ENCODE results near the gene ZNF280B. TPM values are rescaled to one million over a fixed set of nuclear protein-coding genes. Genes with fewer than 3 reads are reported as not detected.
"Not testable (repeated sequence)": the region's sequence is repeated elsewhere in the genome, so short reads cannot be mapped to it uniquely, and the experiment has no call there.

The ZNF280B gene
- total and polyA plus RNA-seq, 10 donors: 0.49 to 2.7 (median 1.9) TPM

DNA sequence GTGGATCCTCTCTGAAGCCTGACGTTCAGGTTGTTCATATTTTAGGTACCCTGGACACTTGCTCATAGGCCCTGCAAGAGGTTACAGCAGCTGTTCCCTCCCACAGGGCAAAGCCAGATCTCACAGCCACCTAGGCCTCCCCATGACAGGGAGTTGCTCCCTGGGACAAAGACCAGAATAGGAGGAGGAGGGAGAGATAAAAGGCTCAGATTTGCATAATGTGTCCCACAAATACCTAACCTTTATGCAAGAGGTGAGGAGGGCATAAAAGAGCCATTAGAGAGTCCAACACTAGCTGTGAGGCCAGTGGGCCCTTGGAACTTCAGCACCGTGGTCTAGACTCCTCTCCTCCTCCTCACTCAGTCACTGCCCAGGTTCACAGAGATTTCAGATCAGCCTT lies 33.8 kb downstream of the ZNF280B start:
- Histone ChIP-seq H3K27me3 (replicated peaks in 1 of 7) (no peaks in the 10 kb centered on the region), H3K36me3 (no peaks in the 10 kb centered on the region), H3K27ac (no peak overlapping the region), H3K9me3 (peaks cover 0 to 10% (median 5%) of the 10 kb centered on the region in 8 donors), H3K4me1 (no peaks in the 10 kb centered on the region), H3K4me3 (no peak overlapping the region)
- intact Hi-C loops (cut with DNase I; ENCODE audit: low total_unique reads): no loop called here
- no peak for DNase-seq
- WGBS, 5 donors: 47 to 69% (median 57%) methylated on average over 2 of the region's 2 CpGs
- TF ChIP-seq POLR2AphosphoS5 (IDR thresholded peaks at IDR 0.05): no peak
- TF ChIP-seq POLR2A (IDR thresholded peaks at IDR 0.05): no peak
- no peak for TF ChIP-seq CTCF (IDR thresholded peaks at IDR 0.05 in 8 of 11, conservative IDR thresholded peaks at IDR 0.05 in 3 of 11)

DNA sequence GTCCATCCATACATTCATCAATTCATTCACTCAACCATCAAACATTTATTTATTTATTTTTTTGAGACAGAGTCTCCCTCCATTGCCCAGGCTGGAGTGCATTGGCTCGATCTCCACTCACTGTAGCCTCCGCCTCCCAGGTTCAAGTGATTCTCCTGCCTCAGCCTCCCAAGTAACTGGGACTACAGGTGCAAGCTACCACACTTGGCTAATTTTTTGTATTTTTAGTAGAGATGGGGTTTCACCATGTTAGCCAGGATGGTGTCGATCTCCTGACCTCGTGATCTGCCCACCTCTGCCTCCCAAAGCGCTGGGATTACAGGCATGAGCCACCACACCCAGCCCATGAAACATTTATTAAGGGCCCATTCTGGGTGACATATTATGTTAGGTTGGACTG lies 37.4 kb downstream of the ZNF280B start:
- WGBS, 5 donors: 78 to 93% (median 88%) methylated on average over 5 of the region's 5 CpGs
- not testable (repeated sequence) for DNase-seq

DNA sequence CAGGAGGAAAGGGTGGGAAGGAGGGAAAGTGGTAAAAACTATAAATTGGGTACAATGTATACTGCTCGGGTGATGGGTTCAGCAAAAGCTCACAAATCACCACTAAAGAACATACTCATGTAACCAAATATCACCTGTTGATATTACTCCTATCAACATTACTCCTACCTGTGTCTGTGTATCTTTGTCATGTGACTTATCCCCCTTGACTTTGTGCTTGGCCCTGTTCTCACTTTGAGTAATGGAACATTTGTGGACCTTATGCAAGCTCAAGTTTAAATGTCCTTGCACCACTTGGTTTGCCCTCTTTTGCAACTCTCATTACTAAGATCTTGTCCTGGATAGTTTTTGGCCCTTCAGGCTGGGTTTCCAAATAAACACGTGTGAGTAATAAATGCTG lies 39.0 kb downstream of the ZNF280B start:
- DNase-seq: no peak
- no peak overlapping the region for H3K27ac ChIP-seq
- no peak overlapping the region for H3K4me3 ChIP-seq
- H3K27me3 ChIP-seq (replicated peaks in 1 of 7): peaks cover 0 to 10% (median 0%) of the 10 kb centered on the region in 7 donors
- peaks cover 0 to 33% (median 26%) of the 10 kb centered on the region in 8 donors for H3K9me3 ChIP-seq
- 68 to 77% (median 70%) methylated on average over 2 of the region's 2 CpGs for WGBS, 5 donors
- no peaks in the 10 kb centered on the region for H3K4me1 ChIP-seq
- TF ChIP-seq POLR2A (IDR thresholded peaks at IDR 0.05): no peak
- TF ChIP-seq POLR2AphosphoS5 (IDR thresholded peaks at IDR 0.05): no peak
- no peak for TF ChIP-seq CTCF (IDR thresholded peaks at IDR 0.05 in 8 of 11, conservative IDR thresholded peaks at IDR 0.05 in 3 of 11)
- intact Hi-C loops (cut with DNase I; ENCODE audit: low total_unique reads): no loop called here
- no peaks in the 10 kb centered on the region for H3K36me3 ChIP-seq

More for the DNA sequence above, 37.4 kb downstream of the ZNF280B start:
- peaks cover 0 to 33% (median 26%) of the 10 kb centered on the region in 8 donors for H3K9me3 ChIP-seq
- H3K4me1 ChIP-seq; H3K4me3 ChIP-seq; H3K27ac ChIP-seq; intact Hi-C loops (cut with DNase I; ENCODE audit: low total_unique reads); H3K27me3 ChIP-seq (replicated peaks in 1 of 7); H3K36me3 ChIP-seq: not testable (repeated sequence)

DNA sequence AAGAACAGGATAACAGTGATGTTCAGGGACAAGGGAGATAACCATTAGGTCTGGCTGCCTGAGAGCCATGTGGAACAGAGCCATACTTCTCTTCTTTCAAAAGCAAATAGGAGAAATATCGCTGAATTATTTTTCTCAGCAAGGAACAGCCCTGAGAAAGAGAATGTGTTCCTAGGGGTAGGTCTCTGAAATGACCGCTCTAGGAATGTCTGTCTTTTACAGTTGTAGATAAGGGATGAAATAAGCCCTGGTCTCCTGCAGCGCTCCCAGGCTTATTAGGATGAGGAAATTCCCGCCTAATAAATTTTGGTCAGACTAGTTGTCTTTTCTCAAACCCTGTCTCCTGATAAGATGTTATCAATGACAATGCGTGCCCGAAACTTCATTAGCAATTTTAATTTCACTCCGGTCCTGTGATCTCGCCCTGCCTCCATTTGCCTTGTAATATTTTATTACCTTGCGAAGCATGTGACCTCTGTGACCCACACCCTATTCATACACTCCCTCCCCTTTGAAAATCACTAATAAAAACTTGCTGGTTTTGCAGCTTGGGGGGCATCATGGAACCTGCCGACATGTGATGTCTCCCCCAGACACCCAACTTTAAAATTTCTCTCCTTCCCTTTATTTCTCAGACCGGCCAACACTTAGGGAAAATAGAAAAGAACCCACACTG lies 39.6 kb downstream of the ZNF280B start:
- WGBS, 5 donors: 87 to 93% (median 91%) methylated on average over 11 of the region's 11 CpGs
- peaks cover 0 to 33% (median 26%) of the 10 kb centered on the region in 8 donors for H3K9me3 ChIP-seq
- H3K27me3 ChIP-seq (replicated peaks in 1 of 7): peaks cover 0 to 16% (median 4%) of the 10 kb centered on the region in 7 donors
- H3K36me3 ChIP-seq; H3K27ac ChIP-seq; DNase-seq; intact Hi-C loops (cut with DNase I; ENCODE audit: low total_unique reads); H3K4me3 ChIP-seq; H3K4me1 ChIP-seq: not testable (repeated sequence)

DNA sequence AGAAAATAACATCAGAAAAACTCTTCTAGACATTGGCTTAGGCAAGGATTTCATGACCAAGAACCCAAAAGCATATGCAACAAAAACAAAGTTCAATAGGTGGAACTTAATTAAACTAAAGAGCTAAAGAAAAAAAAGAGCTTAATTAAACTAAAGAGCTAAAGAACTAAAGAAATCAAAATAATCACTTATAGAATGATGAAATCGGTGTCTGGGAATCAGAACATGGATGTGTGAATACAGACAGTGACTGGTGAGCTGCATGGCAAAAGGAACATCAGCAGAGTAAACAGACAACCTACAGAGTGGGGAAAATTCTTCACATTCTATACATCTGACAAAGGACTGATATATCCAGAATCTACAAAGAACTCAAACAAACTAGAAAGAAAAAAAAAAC lies 41.4 kb downstream of the ZNF280B start:
- intact Hi-C loops (cut with DNase I; ENCODE audit: low total_unique reads): no loop called here
- H3K27ac ChIP-seq: no peak overlapping the region
- no peak for TF ChIP-seq POLR2A (IDR thresholded peaks at IDR 0.05)
- TF ChIP-seq CTCF (IDR thresholded peaks at IDR 0.05 in 8 of 11, conservative IDR thresholded peaks at IDR 0.05 in 3 of 11): no peak
- no peak for TF ChIP-seq POLR2AphosphoS5 (IDR thresholded peaks at IDR 0.05)
- H3K36me3 ChIP-seq: no peaks in the 10 kb centered on the region
- peaks cover 0 to 34% (median 12%) of the 10 kb centered on the region in 7 donors for H3K27me3 ChIP-seq (replicated peaks in 1 of 7)
- peaks cover 0 to 12% (median 5%) of the 10 kb centered on the region in 6 donors for H3K4me1 ChIP-seq
- DNase-seq: no peak
- peaks cover 0 to 33% (median 26%) of the 10 kb centered on the region in 8 donors for H3K9me3 ChIP-seq
- no peak overlapping the region for H3K4me3 ChIP-seq
- WGBS, 5 donors: 64 to 87% (median 76%) methylated on average over 1 of the region's 1 CpG

All from spleen (tissue), 11 donors.